HL-60 (cell line): ENCODE results near the gene UBIAD1.

Experiments
- DNase-seq, 2 experiments: peaks; one replicate each; pipeline ENCODE4 v3.0.0-alpha.2; 2010 to 2020; ENCODE audit warnings: low read depth in 1 of 2, low spot score in 1 of 2
- H3K27ac ChIP-seq: fragments of 250-450 bp; sonication (Bioruptor Pico); replicated peaks from 2 replicates; pipeline ENCODE4 v1.5.1; 2020; ENCODE audit warnings: mild to moderate bottlenecking, moderate library complexity
- H3K27me3 ChIP-seq: fragments of 250-450 bp; sonication (Bioruptor Pico); 2 replicates; pipeline ENCODE4 v1.5.1; 2021; ENCODE audit warnings: mild to moderate bottlenecking, moderate library complexity; ENCODE audit not compliant: insufficient read depth, poor library complexity, severe bottlenecking
- H3K4me3 ChIP-seq: replicated peaks from 2 replicates; pipeline ENCODE4 v1.5.1; 2011; ENCODE audit warnings: mild to moderate bottlenecking, control low read depth, low read length; ENCODE audit not compliant: insufficient read depth
- GABPA ChIP-seq: IDR thresholded peaks from 2 replicates; pipeline ENCODE4 v1.6.1; 2012; ENCODE audit warnings: low read depth
- POLR2AphosphoS5 ChIP-seq: IDR thresholded peaks from 2 replicates; pipeline ENCODE4 v1.6.1; 2012; ENCODE audit warnings: low read depth
- SPI1 ChIP-seq: IDR thresholded peaks from 2 replicates; pipeline ENCODE4 v1.6.1; 2012; ENCODE audit warnings: low read depth, mild to moderate bottlenecking, borderline replicate concordance
- TF ChIP-seq, protein P1 (sequence below): IDR thresholded peaks from one replicate; pipeline ENCODE4 v1.5.1; 2011; ENCODE audit warnings: low read length, control low read depth, inconsistent platforms; ENCODE audit not compliant: insufficient read depth
- TF ChIP-seq, protein P2 (sequence below): IDR thresholded peaks from 2 replicates; pipeline ENCODE4 v1.6.1; 2012; ENCODE audit warnings: low read depth; ENCODE audit not compliant: insufficient replicate concordance

UBIAD1 gene

DNA sequence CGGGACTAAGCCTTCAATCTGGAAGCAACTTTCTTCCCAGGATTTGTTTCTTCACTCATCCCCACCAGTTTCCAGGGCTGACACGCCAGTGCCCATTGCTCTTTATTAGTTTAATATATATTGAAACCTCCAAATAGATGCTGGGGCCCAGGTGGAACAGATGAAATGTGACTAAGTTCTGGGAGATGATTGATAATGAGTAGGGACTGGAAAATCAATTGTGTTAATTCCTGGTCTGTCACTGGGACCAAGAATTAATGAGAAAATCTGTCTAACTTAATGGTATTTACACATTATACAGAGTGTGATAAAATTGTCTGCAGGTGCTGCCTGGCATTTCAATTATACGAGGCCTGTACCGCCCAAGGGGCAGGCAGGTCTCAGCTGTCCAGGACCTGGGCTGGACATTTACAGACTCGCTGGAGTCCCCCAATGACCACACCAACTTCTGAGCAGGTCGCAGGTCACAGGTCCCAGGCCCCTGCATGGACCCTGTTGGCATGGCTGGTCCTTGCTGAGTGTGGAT is 35.8 kb downstream of the UBIAD1 start:
- TF ChIP-seq SPI1 (no peak), POLR2AphosphoS5 (no peak), GABPA (no peak)
- TF ChIP-seq, protein P1, sequence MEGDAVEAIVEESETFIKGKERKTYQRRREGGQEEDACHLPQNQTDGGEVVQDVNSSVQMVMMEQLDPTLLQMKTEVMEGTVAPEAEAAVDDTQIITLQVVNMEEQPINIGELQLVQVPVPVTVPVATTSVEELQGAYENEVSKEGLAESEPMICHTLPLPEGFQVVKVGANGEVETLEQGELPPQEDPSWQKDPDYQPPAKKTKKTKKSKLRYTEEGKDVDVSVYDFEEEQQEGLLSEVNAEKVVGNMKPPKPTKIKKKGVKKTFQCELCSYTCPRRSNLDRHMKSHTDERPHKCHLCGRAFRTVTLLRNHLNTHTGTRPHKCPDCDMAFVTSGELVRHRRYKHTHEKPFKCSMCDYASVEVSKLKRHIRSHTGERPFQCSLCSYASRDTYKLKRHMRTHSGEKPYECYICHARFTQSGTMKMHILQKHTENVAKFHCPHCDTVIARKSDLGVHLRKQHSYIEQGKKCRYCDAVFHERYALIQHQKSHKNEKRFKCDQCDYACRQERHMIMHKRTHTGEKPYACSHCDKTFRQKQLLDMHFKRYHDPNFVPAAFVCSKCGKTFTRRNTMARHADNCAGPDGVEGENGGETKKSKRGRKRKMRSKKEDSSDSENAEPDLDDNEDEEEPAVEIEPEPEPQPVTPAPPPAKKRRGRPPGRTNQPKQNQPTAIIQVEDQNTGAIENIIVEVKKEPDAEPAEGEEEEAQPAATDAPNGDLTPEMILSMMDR, result no peak
- TF ChIP-seq, protein P2, sequence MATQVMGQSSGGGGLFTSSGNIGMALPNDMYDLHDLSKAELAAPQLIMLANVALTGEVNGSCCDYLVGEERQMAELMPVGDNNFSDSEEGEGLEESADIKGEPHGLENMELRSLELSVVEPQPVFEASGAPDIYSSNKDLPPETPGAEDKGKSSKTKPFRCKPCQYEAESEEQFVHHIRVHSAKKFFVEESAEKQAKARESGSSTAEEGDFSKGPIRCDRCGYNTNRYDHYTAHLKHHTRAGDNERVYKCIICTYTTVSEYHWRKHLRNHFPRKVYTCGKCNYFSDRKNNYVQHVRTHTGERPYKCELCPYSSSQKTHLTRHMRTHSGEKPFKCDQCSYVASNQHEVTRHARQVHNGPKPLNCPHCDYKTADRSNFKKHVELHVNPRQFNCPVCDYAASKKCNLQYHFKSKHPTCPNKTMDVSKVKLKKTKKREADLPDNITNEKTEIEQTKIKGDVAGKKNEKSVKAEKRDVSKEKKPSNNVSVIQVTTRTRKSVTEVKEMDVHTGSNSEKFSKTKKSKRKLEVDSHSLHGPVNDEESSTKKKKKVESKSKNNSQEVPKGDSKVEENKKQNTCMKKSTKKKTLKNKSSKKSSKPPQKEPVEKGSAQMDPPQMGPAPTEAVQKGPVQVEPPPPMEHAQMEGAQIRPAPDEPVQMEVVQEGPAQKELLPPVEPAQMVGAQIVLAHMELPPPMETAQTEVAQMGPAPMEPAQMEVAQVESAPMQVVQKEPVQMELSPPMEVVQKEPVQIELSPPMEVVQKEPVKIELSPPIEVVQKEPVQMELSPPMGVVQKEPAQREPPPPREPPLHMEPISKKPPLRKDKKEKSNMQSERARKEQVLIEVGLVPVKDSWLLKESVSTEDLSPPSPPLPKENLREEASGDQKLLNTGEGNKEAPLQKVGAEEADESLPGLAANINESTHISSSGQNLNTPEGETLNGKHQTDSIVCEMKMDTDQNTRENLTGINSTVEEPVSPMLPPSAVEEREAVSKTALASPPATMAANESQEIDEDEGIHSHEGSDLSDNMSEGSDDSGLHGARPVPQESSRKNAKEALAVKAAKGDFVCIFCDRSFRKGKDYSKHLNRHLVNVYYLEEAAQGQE, result no peak
- H3K4me3 ChIP-seq, result no peak overlapping the region
- no peak overlapping the region for H3K27ac ChIP-seq
- DNase-seq, result no peak
- H3K27me3 ChIP-seq, result peaks cover 7% of the 10 kb centered on the region

DNA sequence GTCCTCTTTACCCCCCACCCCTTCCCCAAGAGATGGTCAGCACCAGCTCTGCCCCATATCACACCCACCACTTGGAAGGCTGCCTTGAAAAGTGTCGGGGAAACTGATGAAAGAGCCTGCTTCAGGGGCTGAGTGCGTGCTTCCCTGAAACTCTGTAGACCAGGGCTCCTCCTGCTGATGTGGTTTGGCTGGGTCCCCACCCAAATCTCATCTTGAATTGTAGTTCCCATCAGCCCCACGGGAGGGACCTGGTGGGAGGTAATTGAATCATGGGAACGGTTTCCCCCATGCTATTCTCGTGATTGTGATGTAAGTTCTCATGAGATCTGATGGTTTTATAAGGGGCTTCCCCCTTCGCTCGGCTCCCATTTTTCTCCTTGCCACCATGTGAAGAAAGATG is 36.4 kb downstream of the UBIAD1 start:
- H3K27ac ChIP-seq, result no peak overlapping the region
- H3K27me3 ChIP-seq, result peaks cover 7% of the 10 kb centered on the region
- TF ChIP-seq SPI1 (no peak), POLR2AphosphoS5 (no peak), GABPA (no peak)
- TF ChIP-seq, protein P2, result no peak
- TF ChIP-seq, protein P1, result no peak
- no peak for DNase-seq
- H3K4me3 ChIP-seq, result no peak overlapping the region

DNA sequence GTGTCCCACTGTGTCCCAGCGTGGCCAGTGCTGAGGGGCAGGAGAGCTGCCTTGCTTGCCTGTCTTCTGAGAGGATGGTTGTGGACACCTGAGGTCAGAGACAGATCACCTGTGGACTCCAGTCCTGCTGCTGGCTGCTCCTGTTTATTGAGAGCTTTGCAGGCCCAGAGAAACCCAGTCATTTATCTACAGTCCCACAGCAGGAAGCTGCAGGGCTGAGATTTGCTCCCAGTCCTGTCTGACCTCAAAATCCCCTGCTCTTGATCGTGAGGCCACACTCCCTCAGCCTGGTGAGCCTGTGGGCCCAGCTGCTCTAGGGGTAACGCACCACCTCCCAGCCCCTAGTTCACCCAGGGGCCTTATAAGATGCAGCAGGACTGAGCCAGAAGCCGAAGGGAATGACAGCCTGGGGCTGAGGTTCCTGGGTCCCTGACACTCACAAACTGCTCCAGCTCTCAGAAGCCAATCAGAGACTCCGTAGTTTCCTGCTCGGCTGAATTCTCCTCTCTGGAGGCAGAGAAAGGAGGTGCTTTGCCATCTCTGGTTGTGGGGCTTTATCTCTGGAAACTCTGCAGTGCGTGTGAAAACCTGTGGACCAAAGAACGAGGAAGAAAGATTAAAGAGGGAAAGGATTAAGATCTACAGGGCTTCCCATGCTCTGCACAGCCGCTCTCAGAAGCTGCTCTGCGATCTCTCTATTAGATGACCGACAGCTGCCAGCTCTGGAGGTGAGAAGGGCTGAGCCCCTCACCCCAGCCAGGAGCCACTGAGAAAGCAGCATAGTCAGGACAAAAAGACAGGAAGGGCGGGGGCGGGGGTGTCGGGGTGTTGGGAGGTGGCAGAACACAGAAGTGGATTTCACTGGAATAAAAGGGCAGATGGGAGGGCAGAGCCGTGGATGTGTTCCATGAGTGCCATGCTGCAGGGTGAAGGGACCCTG is 39.1 kb downstream of the UBIAD1 start:
- no peak overlapping the region for H3K4me3 ChIP-seq
- DNase-seq, result no peak
- H3K27me3 ChIP-seq, result peaks cover 7% of the 10 kb centered on the region
- no peak overlapping the region for H3K27ac ChIP-seq
- no peak for TF ChIP-seq GABPA
- TF ChIP-seq SPI1, result no peak
- TF ChIP-seq, protein P2, result no peak
